GM12891 (cell line): ENCODE results near the gene ZBTB12.
"Not testable (repeated sequence)": the region's sequence is repeated elsewhere in the genome, so short reads cannot be mapped to it uniquely, and the experiment has no call there.

ENCODE experiments used
- PAX5 ChIP-seq: IDR thresholded peaks from 2 replicates; pipeline ENCODE4 v1.6.1; 2011; ENCODE audit warnings: low read length, moderate library complexity, mild to moderate bottlenecking; ENCODE audit not compliant: insufficient read depth, severe bottlenecking
- POLR2A ChIP-seq: IDR thresholded peaks from 2 replicates; pipeline ENCODE4 v1.6.1; 2011; ENCODE audit warnings: low read depth, low read length, control low read depth
- POLR2AphosphoS5 ChIP-seq: IDR thresholded peaks from 2 replicates; pipeline ENCODE4 v1.6.1; 2011; ENCODE audit warnings: low read depth, low read length, control low read depth
- SPI1 ChIP-seq: IDR thresholded peaks from 2 replicates; pipeline ENCODE4 v1.6.1; 2011; ENCODE audit warnings: low read depth, low read length, control low read depth
- TAF1 ChIP-seq: IDR thresholded peaks from 2 replicates; pipeline ENCODE4 v1.6.1; 2011; ENCODE audit warnings: low read depth, low read length, control low read depth

DNA sequence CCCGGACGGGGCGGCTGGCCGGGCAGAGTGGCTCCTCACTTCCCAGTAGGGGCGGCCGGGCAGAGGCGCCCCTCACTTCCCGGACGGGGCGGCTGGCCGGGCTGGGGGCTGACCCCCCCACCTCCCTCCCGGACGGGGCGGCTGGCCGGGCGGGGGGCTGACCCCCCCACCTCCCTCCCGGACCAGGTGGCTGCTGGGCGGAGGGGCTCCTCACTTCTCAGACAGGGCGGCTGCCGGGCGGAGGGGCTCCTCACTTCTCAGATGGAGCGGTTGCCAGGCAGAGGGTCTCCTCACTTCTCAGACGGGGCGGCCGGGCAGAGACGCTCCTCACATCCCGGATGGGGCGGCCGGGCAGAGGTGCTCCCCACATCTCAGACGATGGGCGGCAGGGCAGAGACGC lies 30.3 kb upstream of the ZBTB12 start:
- TF ChIP-seq POLR2A, TAF1, POLR2AphosphoS5, SPI1, PAX5: not testable (repeated sequence)
